Measurements from ENCODE around the gene RGS5. TPM values are rescaled to one million over a fixed set of nuclear protein-coding genes. Genes with fewer than 3 reads are reported as not detected.

RGS5 gene
- total RNA-seq, 1 experiment from 2014 or later = 4.6 TPM

- Histone ChIP-seq H4K20me1 (ENCODE audit: insufficient read depth) (no peaks in the 10 kb centered on the region), H3K4me3 (replicated peaks in 1 of 2; ENCODE audit: low read depth in 1 of 2, low read length in 2 of 2) (no peak overlapping the region), H2AFZ (ENCODE audit: low read depth, low read length, poor library complexity, severe bottlenecking) (no peak overlapping the region), H3K9ac (ENCODE audit: low read length) (no peak overlapping the region), H3K4me2 (ENCODE audit: low read length) (no peak overlapping the region), H3K36me3 (ENCODE audit: control insufficient read depth in 1 of 2, insufficient read depth in 2 of 2, low read length in 2 of 2) (no peaks in the 10 kb centered on the region), H3K9me3 (ENCODE audit: control insufficient read depth in 1 of 2, insufficient read depth in 1 of 2, low read depth in 1 of 2, low read length in 2 of 2) (no peaks in the 10 kb centered on the region), H3K79me2 (ENCODE audit: insufficient read depth, low read length) (no peaks in the 10 kb centered on the region), H3K27ac (ENCODE audit: low read depth, low read length) (no peak overlapping the region), H3K27me3 (ENCODE audit: insufficient read depth, low read length) (no peaks in the 10 kb centered on the region), H3K9me2 (ENCODE audit: insufficient read depth) (no peaks in the 10 kb centered on the region), H3K4me1 (ENCODE audit: control insufficient read depth in 1 of 2, insufficient read depth in 2 of 2, low read length in 2 of 2) (no peaks in the 10 kb centered on the region)
- BruUV-seq (replicated peaks) = no TSS peak
- TF ChIP-seq EZH2phosphoT487 (IDR thresholded peaks at IDR 0.05; ENCODE audit: borderline replicate concordance) = no peak
- TF ChIP-seq ELF1 (IDR thresholded peaks at IDR 0.05; ENCODE audit: borderline replicate concordance, low read depth) = no peak
- no peak for TF ChIP-seq ZNF274 (IDR thresholded peaks at IDR 0.05; ENCODE audit: low read depth, low read length)
- no peak for TF ChIP-seq MAX (IDR thresholded peaks at IDR 0.05)
- TF ChIP-seq EZH2 (IDR thresholded peaks at IDR 0.05) = no peak
- no peak for TF ChIP-seq YY1 (IDR thresholded peaks at IDR 0.05; ENCODE audit: extremely low read depth, insufficient replicate concordance, low read depth, low read length)
- TF ChIP-seq JUND (IDR thresholded peaks at IDR 0.05) = no peak
- no peak for TF ChIP-seq EGR1 (IDR thresholded peaks at IDR 0.05; ENCODE audit: low read depth)
- no peak for TF ChIP-seq SIN3A (IDR thresholded peaks at IDR 0.05; ENCODE audit: low read depth)
- TF ChIP-seq, protein P1, sequence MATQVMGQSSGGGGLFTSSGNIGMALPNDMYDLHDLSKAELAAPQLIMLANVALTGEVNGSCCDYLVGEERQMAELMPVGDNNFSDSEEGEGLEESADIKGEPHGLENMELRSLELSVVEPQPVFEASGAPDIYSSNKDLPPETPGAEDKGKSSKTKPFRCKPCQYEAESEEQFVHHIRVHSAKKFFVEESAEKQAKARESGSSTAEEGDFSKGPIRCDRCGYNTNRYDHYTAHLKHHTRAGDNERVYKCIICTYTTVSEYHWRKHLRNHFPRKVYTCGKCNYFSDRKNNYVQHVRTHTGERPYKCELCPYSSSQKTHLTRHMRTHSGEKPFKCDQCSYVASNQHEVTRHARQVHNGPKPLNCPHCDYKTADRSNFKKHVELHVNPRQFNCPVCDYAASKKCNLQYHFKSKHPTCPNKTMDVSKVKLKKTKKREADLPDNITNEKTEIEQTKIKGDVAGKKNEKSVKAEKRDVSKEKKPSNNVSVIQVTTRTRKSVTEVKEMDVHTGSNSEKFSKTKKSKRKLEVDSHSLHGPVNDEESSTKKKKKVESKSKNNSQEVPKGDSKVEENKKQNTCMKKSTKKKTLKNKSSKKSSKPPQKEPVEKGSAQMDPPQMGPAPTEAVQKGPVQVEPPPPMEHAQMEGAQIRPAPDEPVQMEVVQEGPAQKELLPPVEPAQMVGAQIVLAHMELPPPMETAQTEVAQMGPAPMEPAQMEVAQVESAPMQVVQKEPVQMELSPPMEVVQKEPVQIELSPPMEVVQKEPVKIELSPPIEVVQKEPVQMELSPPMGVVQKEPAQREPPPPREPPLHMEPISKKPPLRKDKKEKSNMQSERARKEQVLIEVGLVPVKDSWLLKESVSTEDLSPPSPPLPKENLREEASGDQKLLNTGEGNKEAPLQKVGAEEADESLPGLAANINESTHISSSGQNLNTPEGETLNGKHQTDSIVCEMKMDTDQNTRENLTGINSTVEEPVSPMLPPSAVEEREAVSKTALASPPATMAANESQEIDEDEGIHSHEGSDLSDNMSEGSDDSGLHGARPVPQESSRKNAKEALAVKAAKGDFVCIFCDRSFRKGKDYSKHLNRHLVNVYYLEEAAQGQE (IDR thresholded peaks at IDR 0.05; ENCODE audit: low read depth) = no peak
- TF ChIP-seq FOSL1 (IDR thresholded peaks at IDR 0.05; ENCODE audit: low read depth) = no peak
- POLR2A ChIA-PET = no interaction called here
- DNase-seq (ENCODE audit: low read depth, low spot score) (no peak), ATAC-seq (no peak)
- intact Hi-C loops (cut with micrococcal nuclease) = no loop called here
- RAD21 ChIA-PET (ENCODE audit: low non-redundant PET in 1 of 2, low total read pairs in 2 of 2, uncharacterized antibody in 2 of 2, unreplicated experiment in 2 of 2) = no interaction called here
- CTCF ChIA-PET = interaction anchor here (1.2 kb wide), 1 partner anchor 298 kb away, joined by 5 read pairs; no protein-coding TSS in a partner anchor
These were observed 25.9 kb downstream of the RGS5 start for GRCh38 chr1:163176797-163177196.

All from HCT116 (cell line).